8988T (cell line): ENCODE results near the gene NHEJ1.

Experiments
- DNase-seq: peaks from one replicate; pipeline ENCODE4 v3.0.0; 2011

The NHEJ1 gene

DNA sequence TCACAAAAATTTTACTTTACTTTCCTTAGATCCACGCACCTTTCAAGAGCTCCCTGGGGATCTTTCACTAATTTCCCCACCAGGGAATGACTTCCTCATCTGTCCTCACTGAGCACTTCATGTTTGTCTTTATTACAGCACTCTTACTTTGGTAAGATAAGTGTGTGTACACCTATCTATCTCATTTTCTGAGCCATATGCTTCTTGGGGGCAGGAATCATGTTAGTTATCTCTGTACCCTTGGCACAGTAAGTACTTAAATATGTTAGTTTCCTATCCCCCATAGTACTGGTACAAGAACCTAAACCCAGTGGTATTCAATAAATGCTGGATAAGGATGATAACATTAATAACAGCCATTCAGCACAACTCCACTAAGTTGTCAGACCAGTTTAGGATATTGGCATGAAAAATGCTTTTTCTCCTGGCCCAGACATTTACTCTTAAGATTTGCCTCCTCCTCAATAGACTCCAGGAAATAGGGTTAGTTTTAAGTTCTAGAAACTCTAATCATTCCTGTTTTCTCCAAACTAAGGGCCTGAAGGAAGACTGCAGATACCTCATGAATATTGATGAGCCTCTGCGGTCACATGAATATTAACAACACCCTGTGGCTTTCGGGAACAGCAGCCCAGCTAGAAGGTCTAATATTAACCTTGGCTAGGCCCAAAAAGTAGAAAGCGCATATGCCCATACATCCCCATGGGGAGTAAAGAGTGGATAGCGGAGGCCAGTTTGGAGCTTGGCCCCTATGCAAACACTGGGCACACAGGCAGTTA lies 38.2 kb downstream of the NHEJ1 start:
- DNase-seq, result no peak

DNA sequence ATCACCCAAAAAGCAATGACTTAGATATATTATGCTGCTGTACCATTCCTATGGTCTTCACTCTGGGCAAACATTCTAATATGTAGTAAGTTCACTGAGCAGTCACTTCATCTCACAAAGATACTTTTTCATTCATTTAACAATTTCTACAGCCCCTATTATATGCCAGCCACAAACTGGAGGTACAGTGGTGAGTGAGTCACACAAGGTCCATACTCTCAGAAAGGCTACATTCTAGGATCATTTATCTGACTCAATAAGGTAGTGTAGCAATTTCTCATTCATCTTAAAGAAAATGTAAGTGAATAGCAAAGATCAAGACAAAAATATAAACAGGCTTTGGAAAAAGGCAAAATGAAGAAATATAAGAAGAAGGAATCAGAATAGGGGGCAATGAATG lies 40.5 kb downstream of the NHEJ1 start:
- DNase-seq, result no peak

DNA sequence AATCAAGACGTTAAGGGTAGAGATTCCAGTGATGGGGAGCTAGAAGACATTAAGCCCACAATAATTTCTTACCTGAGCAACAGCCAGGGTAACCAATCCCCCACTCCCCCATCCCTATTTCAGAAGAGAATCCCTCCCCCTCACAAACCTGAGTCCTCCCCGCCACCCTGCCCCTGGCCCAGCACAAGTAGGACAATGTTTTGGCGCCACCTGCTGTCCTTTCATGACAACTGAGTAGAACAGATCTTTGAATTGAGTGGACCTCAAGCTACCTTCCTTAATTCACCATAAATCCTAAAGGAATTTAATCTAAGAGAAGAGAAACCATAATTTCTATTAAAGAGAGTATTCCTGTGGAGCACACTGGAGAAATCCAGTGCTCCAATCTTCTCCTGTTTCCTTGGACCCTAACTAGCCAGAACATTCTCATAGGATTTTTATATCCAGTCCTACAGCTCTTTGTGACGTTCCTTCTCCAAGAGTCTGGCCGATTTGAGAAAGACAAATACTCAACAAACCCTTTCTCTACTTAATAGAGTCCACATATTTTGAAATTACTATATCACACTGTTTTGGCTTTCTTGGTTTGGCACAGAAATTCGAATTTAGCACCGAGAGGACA lies 41.1 kb downstream of the NHEJ1 start:
- DNase-seq, result no peak

DNA sequence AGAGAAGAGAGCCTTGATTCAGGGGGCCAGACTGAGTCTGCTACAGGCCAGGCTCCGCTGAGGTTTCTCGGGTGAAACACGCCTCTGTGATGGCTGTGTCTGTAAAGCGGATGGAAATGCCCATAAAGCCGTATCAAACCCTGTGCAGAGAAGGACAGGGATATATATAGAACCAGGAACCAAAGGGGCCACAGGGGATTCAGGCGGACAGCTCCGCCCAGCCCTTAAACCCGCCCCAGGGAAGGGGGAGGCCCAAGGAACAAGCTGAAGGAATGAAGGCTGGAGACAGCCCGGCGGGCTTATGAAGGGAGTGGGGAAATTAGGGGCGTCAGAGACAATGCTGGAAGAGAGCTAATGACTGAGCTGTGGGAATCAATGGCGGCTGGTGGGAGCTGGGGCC lies 42.1 kb downstream of the NHEJ1 start:
- no peak for DNase-seq

DNA sequence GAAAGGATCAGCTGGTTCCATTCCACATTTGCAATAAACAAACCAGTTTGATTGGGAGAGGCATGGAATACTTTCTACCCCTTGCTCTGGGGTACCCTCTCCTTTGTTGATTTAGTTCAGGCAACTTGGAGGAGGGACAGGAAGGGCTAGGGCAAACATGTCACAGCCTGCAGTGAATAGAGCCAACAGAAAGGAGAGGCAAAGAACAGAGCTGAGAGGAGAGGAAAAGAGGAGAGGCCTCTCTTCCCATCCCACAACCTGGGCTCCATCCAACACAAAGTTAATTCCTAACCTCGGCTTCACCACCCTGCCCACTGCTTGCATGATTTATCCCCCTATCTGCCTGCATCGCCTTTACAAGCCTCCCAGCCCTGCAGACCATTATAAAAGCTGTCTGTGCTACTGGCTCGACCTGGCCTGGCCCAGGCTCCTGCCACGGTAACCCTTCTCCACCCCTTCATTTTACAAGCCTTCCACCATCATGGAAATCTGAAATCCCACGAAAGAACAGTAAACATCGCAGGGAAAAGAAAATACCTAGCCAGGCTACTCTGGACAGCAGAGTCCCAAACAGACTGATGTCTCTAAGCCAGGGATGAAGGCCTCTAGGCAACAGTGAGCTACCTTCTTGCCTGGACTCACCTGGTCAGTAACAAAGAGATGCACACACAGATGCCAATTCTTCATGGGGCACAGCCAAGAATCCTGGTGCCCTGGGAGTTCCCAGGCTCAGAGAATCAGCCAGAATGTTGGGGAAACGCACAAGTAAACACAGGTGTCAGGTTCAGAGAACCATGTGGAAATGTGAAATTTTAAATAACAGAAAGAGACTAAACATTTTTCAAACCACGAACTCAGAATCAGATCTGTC lies 43.6 kb downstream of the NHEJ1 start:
- no peak for DNase-seq

DNA sequence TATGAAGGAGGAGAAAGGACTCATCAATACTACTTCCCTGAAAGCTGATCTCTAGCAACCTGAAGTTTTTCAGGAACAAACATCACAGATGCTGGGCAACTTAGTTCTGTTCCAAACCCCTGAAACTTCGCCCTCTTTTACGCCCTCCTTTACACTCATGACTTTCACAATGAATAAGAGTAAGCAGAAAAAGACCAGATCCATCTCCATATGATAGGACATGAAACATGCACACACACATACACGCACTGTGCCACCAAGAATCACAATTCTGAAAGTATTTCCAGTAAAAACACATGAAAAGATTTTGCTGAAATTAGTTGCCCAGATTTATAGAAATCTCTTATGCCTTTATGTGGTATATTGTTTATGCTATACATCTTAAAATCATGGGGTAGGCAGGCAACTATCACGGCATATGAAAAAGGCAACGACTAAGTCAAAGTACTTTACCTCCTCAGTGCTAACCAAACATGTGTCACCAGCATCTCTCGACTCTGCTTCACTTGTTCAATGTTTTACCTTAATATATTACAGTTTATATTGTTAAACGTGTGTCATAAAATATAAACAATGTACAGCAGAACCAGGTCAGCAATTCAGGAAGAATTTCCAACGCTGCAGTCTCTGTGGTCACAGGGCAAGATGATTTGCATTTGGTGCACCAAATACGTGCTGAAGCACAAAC lies 47.8 kb downstream of the NHEJ1 start:
- DNase-seq, result no peak

DNA sequence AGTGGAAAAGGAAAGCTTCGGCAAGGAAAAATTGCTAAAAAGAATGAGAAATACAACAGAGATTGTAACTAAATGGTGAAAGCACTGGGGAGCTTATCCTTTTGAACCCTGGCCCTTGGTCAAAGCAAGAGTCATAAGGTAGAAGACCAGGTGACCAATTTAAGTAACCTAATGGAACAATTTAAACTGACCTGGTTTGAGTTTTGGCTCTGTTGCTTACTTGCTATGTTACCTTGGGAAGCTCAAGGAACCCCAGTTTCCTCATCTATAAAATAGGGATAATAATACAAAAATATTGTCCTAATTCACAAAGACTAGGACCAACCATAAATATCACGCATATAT lies 48.6 kb downstream of the NHEJ1 start:
- no peak for DNase-seq

DNA sequence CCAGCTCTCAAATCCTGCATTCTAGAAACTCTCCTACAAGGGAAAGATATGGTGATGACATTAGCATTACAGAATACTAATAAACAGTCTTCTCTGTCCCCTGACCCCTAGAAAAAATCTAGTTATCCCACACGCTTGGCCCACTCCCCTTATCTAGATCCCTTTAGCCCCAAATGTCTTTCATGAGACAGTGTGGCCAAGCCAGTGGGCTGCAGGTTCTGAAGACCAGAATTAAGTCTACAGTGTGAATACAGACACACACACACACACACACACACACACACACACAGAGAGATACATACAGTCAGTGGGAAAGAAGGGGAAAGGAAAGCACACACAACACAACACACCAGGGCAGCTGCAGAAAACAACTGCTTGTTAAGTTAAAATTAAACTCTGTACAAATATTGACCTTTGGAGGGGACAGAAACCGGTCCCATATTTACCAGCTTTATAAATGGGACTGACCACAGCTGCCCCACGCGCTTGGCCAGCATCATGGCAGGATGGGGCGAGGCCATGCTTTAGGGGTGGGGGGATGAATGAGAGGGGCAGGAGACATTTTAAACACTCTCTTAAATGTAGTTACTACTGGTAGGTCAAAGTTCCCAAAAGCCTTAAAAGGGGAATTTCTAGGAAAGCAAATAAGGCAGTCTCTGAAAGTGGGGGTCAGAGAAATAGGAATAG lies 49.1 kb downstream of the NHEJ1 start:
- no peak for DNase-seq

DNA sequence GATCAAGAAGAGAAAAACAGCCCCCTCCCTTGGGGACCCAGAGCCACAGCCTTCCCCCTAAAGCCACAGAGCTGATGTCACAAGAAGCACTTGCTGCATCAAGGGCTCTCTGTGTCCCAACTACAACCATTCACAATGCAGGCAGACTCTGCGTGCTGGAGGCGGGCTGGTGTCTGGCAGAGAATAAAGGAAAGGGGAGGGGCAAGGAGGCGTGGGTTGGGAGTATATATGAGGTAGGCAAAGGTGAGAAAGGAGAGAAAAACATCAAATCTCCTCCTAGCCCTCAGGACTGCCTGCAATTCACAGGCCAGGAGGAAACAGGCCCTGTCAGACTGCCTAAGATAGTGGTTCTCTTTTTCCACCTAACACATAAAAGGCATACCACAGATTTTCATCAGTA lies 51.1 kb downstream of the NHEJ1 start:
- DNase-seq, result no peak

DNA sequence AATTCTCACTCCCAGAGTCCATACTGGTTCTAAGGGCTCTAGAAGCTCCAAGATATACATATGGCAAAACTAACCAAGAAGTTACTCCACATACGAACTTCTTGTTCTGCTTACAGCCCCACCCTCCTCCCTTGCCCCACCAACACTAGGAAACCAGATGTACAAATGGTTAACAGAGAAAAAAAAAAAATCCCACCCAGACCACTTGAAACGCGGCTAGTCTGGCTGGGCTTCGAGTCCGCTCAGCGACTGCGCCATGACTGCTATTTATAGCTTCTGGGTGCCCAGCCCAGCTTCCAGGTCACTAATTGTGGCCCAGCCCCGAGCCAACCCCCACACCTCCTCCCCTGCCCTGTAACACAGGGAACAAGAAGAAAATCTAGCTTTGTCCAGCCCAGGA lies 52.9 kb downstream of the NHEJ1 start:
- DNase-seq, result no peak

DNA sequence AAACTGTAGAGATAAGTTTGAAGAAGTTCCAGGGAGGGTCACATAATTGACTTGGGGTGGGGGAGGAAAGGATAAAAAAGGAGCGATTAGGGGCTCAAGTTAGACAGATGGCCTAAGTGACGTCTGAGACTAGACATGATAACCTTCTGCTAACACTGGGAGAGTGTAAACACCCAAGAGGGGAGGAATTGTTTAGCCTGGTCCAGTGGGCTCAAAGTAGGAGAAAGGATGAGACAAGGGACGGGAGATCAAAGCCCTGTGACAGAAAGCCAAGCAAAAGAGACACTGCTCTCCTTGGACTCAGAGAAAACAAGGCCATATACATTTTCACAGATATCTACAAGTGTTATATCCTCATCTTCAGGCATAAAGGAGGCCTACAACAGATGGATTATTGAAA lies 54.4 kb downstream of the NHEJ1 start:
- no peak for DNase-seq

DNA sequence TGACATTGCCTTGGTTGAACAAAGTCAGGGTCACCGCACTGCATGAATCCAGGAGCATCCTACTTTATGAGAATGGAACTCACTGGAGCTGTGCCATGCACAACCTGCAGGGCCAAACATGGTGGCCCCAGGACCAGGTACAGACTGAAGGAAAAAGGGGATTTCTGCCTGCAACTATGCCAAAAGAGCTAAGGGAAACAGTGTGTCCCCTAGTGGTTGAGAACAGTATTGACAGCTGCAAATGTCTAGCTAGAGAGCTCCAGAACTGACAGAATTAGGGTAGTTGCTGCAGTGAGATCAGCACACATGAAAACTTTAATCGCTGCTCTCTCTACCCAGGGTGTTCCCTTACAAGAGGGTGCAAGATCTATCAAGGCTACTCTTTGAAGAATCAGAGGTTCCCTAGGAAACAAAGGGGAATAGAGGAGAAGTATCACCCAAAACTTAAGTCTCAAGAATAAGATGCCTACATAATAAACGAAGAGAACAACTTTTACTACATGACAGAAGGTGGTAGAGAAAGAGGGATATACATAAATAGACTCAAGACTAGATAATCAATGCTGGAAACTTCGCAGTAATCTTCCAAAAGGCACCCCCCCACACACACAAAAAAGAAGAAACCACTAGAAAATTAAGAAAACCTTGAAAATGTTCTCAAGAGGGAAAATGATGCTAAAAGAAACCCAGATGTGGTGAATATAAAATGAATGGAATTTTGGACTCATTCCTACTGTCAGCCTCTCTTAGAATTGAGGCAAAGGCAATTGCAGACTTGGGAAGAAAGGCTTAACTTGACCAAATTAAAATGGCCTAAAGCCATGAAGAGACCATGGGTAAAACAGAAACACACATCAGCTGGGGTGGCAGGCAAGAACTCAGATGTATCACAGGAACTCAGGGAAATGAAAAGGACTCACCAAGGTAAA lies 56.2 kb downstream of the NHEJ1 start:
- DNase-seq, result no peak

DNA sequence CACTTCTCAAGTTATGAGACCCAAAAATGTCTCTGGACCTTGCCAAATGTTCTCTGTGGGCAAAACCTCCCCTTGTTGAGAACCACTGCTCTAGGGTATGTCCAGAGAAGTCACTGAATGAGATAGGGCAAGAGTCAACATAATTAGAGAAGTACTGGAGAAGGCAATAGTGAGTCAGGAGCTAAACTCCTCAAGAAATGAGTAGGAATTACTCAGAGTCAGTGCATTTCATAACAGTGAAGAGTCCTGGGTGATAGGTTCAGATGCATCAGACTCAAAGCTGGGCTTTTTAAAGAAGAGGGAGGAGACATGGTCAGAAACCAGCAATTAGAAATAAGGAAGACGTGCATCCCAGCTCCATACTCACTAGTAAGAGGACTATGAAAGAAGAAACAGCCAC lies 61.3 kb downstream of the NHEJ1 start:
- DNase-seq, result no peak

DNA sequence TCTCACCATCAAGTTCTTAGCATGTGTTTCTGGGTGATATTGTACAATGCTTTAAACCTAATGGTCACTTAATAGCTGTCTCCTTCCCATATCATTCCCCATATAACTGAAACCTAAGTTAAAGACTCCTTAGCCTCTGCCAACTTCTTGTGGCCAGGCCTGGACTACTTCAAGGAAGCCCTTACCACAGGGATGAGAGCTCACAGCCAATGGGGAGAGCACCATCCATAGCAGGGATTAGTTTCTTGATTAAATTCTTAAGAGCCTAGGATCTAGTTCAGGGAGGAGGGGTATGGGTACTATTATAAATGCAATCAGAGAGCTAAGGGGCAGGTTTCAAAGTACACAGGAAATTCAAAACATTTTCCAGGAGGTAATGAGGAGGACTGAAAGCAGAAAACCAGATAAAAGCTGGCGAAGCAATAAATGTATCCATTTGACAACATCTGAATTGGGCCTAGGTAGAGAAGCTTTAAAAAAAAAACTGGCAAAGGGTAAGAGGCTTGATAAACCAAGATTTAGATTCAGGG lies 65.1 kb downstream of the NHEJ1 start:
- no peak for DNase-seq

DNA sequence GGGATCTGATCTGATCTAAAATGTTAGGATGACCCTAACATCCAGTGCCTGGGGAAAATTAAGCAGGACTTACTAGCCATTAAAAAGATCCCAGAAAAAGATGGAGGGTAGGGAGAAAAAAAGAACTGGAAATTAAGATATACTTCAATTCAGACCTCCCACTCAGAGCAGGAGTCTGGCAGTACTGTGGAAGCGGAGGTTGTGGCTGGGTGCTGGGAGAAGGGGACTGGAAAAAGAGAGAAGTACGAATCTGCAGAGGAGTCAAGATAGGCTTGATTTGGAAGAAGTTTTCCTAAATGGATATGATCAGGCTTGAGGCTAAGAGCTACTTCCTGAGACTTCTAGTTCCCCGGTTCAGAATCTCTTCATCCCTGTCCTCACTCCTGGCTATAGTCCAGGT lies 66.4 kb downstream of the NHEJ1 start:
- DNase-seq, result no peak

DNA sequence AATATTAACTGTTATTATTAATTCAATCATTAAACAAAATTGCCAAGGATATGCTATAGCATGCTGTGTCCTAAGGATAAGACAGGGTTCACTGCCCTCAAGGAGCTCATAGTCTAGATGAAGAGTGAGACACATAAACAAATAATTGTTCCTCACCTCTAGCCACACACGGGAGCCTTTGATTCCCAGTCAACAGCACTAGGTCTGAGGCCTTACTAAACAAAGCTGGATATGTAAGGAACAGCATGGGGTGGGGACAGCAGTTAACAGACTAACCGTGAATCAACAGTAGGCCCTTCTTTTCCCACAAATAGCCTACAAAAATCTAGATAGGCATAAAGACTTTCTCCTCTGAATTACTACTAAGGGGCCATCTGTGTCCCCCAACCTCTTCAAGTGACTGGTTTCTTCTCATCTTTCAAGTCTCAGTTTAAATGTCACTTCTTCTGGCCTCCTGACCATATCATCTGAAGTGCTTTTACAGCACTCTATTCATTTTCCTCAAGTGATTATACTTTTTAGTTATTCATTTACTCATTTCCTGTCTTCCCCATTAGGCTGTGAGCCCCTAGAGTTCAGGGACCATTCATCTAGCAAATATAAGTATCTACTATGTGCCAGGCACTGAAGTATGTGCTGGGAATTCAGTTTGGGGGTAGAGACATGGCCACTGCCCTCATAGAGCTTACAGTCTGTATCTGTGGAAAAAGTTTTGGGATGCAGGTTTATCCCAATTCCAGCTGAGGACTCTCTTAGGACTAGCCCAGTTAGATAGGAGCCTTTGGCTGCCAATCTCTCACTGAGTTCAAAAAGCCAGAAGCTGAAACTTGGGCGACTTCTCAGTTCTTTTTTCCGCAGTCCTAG lies 69.9 kb downstream of the NHEJ1 start:
- no peak for DNase-seq

DNA sequence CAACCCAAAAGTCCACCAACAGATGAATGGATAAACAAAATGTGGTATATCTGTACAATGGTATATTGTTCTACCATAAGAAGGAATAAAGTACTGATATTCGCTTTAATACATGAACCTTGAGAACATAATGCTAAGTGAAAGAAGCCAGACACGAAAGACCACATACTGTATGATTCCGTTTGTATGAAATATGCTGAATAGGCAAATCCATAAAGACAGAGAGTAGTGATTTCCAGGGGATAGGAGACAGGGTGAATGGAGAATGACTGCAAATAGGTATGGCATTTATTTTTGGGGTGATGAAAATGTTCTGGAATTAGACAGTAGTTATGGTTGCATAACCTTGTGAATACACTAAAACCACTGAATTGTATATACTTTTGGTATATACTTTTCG lies 71.3 kb downstream of the NHEJ1 start:
- DNase-seq, result no peak

DNA sequence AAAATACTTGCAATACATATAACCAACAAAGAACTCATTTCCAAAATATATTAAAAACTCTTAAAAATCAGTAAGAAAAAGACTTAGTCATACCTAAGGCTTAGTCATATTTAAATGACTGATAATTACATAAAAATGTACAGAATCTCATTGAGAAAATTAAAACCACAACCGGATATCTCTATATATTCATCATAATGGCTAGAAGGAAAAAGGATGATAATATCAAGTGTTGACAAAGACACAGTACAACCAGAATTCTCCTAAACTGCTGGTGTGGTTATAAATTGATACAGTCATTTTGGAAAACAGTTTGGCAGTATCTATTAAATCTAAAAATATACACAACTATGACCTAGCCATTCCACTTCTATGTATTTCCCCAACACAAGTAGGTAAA lies 72.8 kb downstream of the NHEJ1 start:
- no peak for DNase-seq

DNA sequence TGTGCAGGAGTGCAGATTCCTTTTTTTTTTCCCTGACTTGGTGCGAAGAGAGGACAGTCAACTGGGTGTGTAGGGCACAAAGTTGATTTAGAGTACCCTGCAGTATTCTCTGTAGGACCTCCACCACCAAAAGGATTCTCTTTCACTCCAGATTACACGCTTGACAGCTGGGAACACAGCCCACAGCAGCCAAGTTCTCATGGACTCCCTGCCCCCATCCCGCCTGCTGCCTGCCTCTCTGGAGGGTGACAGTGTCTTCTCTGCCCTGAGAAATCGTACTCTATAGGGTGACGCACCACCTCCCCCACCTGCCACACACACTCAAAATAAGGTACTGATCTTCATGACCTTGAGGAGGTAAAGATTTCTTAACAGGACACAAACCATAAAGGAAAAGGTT lies 73.3 kb downstream of the NHEJ1 start:
- DNase-seq, result no peak

DNA sequence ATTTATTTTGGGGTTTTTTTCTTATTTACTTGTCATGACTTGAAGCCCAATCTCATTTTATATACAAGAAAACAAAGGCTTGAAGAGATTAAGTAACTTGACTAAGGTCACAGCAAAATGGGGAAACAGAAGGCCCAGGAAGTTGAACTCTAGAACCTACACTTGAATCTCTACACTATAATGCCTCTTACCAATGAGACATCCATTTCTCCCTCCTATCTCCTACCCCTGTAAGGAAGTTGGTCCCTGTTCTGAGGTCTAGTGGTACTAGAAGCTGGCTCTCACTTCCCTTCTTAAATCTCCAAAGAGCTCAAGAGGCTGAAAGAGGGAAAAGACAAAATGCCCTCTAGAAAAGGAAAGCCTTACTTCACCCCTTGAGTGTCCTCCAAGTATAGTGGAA lies 74.4 kb downstream of the NHEJ1 start:
- DNase-seq, result no peak
